Osteoblast (primary cell): ENCODE data around the gene NHLRC4. TPM values are rescaled to one million over a fixed set of nuclear protein-coding genes. Genes with fewer than 3 reads are reported as not detected.
"Not testable (repeated sequence)": the region's sequence is repeated elsewhere in the genome, so short reads cannot be mapped to it uniquely, and the experiment has no call there.

Experiments used
- DNase-seq: peaks from one replicate; pipeline ENCODE4 v3.0.0; 2011; ENCODE audit warnings: low spot score, mixed read lengths; ENCODE audit not compliant: insufficient read length; ENCODE audit errors: missing footprints
- H2AFZ ChIP-seq: 2 replicates; pipeline ENCODE4 v1.6.0; 2011; ENCODE audit warnings: mild to moderate bottlenecking, low read length
- H3K27ac ChIP-seq: 2 replicates; pipeline ENCODE4 v1.5.1; 2011; ENCODE audit warnings: mild to moderate bottlenecking, low read depth, low read length, moderate library complexity
- H3K27me3 ChIP-seq: 2 replicates; pipeline ENCODE4 v1.6.0; 2012; ENCODE audit warnings: mild to moderate bottlenecking, control low read depth, inconsistent platforms, low read length, moderate library complexity; ENCODE audit not compliant: insufficient read depth
- H3K36me3 ChIP-seq: 2 replicates; pipeline ENCODE4 v1.5.1; 2011; ENCODE audit warnings: mild to moderate bottlenecking, low read length, control low read depth, moderate library complexity; ENCODE audit not compliant: insufficient read depth
- H3K4me1 ChIP-seq: 2 replicates; pipeline ENCODE4 v1.5.1; 2011; ENCODE audit warnings: mild to moderate bottlenecking, low read length, control low read depth, moderate library complexity; ENCODE audit not compliant: insufficient read depth
- H3K4me2 ChIP-seq: 2 replicates; pipeline ENCODE4 v1.6.0; 2011; ENCODE audit warnings: mild to moderate bottlenecking, low read length; ENCODE audit not compliant: insufficient read depth
- H3K4me3 ChIP-seq: fragments of 200-600 bp; sonication (generic); 3 replicates; pipeline ENCODE4 v1.5.1; 2012; ENCODE audit warnings: mild to moderate bottlenecking, low read length, inconsistent platforms; ENCODE audit not compliant: insufficient read depth
- H3K79me2 ChIP-seq: 2 replicates; pipeline ENCODE4 v1.6.0; 2012; ENCODE audit warnings: mild to moderate bottlenecking, low read length, control low read depth, inconsistent platforms; ENCODE audit not compliant: insufficient read depth
- H3K9me3 ChIP-seq: 2 replicates; pipeline ENCODE4 v1.5.1; 2011; ENCODE audit warnings: low read depth, low read length, control low read depth
- H4K20me1 ChIP-seq: 2 replicates; pipeline ENCODE4 v1.6.0; 2012; ENCODE audit warnings: mild to moderate bottlenecking, low read length, control low read depth; ENCODE audit not compliant: insufficient read depth
- CTCF ChIP-seq: IDR thresholded peaks from 2 replicates; pipeline ENCODE4 v1.5.1; 2011; ENCODE audit warnings: mild to moderate bottlenecking, low read depth, low read length, moderate library complexity; ENCODE audit errors: extremely low read depth
- total RNA-seq: library from RNA; depleted of rRNA; stranded (reverse); fragments of >200 nt; gene quantifications from 2 replicates; pipeline ENCODE4 v1.2.3, GENCODE V29; 2012

Gene NHLRC4
- total RNA-seq, 1 donor, result 2.2 TPM

GRCh38 chr16:593807-594206 is 27.0 kb downstream of the NHLRC4 start:
- Histone ChIP-seq H3K4me1 (peaks cover 9% of the 10 kb centered on the region), H3K4me2 (no peak overlapping the region), H3K27ac (no peak overlapping the region), H2AFZ (no peak overlapping the region), H3K4me3 (no peak overlapping the region), H3K79me2 (peaks cover 67% of the 10 kb centered on the region), H3K9me3 (no peaks in the 10 kb centered on the region), H3K36me3 (no peaks in the 10 kb centered on the region), H4K20me1 (peaks cover 54% of the 10 kb centered on the region), H3K27me3 (no peaks in the 10 kb centered on the region)
- no peak for DNase-seq
- no peak for TF ChIP-seq CTCF

- Histone ChIP-seq H3K4me2 (no peak overlapping the region), H4K20me1 (peaks cover 57% of the 10 kb centered on the region), H3K9me3 (no peaks in the 10 kb centered on the region), H3K36me3 (peaks cover 4% of the 10 kb centered on the region), H3K4me1 (peaks cover 9% of the 10 kb centered on the region), H3K4me3 (no peak overlapping the region), H2AFZ (no peak overlapping the region), H3K27me3 (no peaks in the 10 kb centered on the region), H3K27ac (no peak overlapping the region), H3K79me2 (peaks cover 76% of the 10 kb centered on the region)
- no peak for TF ChIP-seq CTCF
- DNase-seq, result peak; percentile 50
These were observed 28.3 kb downstream of the NHLRC4 start for GRCh38 chr16:595094-595528.

GRCh38 chr16:595942-596735 is 29.3 kb downstream of the NHLRC4 start:
- no peak for TF ChIP-seq CTCF
- Histone ChIP-seq H4K20me1 (peaks cover 50% of the 10 kb centered on the region), H3K27me3 (no peaks in the 10 kb centered on the region), H3K4me2 (no peak overlapping the region), H3K79me2 (peaks cover 69% of the 10 kb centered on the region), H3K36me3 (peaks cover 4% of the 10 kb centered on the region), H3K4me3 (no peak overlapping the region), H2AFZ (no peak overlapping the region), H3K9me3 (no peaks in the 10 kb centered on the region), H3K27ac (no peak overlapping the region), H3K4me1 (peaks cover 2% of the 10 kb centered on the region)
- DNase-seq, result peak; percentile 80

- no peak overlapping the region for H3K27ac ChIP-seq
- peak; percentile 23 for DNase-seq
- H3K79me2 ChIP-seq, result peaks cover 68% of the 10 kb centered on the region
- H3K4me3 ChIP-seq, result no peak overlapping the region
- no peaks in the 10 kb centered on the region for H3K27me3 ChIP-seq
- H3K9me3 ChIP-seq, result no peaks in the 10 kb centered on the region
- no peak for TF ChIP-seq CTCF
- no peak overlapping the region for H3K4me2 ChIP-seq
- H3K4me1 ChIP-seq, result no peaks in the 10 kb centered on the region
- peaks cover 48% of the 10 kb centered on the region for H4K20me1 ChIP-seq
- no peak overlapping the region for H2AFZ ChIP-seq
- H3K36me3 ChIP-seq, result peaks cover 4% of the 10 kb centered on the region
These were observed 29.9 kb downstream of the NHLRC4 start for GRCh38 chr16:596736-597060.

- not testable (repeated sequence) for H3K9me3 ChIP-seq, DNase-seq, H3K4me3 ChIP-seq, H3K27ac ChIP-seq, H3K36me3 ChIP-seq, H3K27me3 ChIP-seq, H3K4me2 ChIP-seq, H3K4me1 ChIP-seq, H2AFZ ChIP-seq
- peaks cover 60% of the 10 kb centered on the region for H3K79me2 ChIP-seq
- H4K20me1 ChIP-seq, result peaks cover 40% of the 10 kb centered on the region
These were observed 30.9 kb downstream of the NHLRC4 start for GRCh38 chr16:597655-598054.
